HG03342 (cell line): ENCODE data around the gene MYLK3.
A peak's percentile ranks its signal among the peaks of the same experiment; 100 is the strongest.
"Not testable (repeated sequence)": the region's sequence is repeated elsewhere in the genome, so short reads cannot be mapped to it uniquely, and the experiment has no call there.

Source experiments
- ATAC-seq: cut with Tn5 transposase; IDR thresholded peaks from one replicate; pipeline ENCODE4 v1.9.1; 2021; ENCODE audit warnings: mild to moderate bottlenecking, moderate library complexity; ENCODE audit not compliant: unreplicated experiment

MYLK3 gene

DNA sequence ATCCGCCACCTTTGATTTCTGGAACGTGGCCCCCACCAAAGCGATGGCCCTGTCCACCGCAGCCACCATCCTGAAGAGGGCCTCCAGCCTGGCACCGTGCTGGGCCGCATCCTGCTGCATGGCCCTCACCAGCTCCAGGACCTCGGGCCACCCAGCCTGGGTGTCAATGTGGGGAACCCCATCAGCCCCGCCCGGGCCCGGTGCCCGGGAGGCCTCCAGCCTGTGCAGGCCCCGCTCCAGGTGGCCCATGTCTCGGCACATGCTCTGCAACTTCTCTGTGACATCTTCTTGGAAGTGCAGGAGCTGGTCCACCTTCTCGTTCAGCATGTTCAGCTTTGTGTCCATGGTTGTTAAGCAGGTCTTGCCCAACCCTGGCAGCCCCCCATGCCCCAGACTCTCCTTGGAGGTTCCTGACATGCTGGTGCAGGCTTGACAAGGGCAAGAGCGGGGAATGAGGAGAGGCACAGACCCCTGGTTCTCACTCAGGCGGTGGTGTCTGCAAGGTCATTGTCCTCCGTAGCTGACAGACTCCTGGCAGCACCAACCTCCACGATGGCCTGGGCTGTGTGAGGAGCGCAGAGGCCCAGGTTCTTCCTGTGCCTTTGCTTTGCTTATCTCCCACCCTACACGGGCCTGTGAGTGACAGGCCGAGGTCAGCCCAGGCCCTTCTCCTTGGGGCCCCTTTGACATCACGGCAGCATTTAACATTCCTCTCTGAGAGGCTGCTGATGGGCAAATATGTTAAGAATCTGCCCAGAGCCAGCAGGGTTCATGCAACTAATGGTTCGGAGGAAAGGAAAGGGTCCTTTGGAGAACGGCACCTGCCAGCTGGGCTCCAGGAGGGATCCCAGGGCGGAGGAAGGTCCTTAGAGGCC lies at the start of gene MYLK3:
MYLK3 (minus strand) TSS at position 568 of the 875 bp plus-strand sequence; CDS start at position 417, 151 bp downstream.
- no peak for ATAC-seq

DNA sequence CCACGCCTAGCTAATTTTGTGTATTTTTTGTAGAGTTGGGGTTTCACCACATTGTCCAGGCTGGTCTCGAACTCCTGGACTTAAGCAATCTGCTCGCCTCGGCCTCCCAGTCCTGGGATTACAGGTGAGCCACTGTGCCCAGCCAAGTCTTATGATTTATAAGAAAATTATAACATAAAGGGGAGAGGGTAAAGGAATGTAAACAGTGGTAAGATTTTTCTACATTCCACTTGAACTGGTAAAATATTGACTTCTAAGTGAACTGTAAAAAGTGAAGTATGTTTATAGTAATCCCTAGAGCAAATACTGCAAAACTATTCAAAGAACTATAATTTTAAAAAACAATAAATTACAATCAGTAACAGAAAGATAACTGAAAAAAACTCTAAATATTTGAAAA lies 49.4 kb upstream of the MYLK3 start:
- ATAC-seq = no peak

DNA sequence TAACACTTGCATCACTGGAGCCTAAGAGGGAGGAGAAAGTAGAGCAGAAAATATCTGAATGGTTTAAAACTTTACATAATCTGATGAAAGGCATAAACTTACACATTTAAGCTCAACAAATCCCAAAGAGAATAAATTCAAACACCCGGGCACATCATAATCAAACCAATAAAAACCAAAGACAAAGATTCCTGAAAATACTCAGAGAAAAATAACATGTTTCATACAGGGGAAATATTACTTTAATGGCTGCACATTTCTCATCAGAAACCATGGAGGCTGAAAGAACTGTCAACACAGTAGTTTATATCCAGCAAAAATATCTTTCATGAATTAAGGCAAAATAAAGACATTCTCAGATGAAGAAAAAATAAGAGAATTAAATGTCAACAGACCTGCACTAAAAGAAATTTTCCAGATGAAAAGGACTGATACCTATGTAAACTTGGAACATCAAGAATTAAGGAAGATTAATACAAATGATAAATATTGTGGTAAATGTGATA lies 48.7 kb upstream of the MYLK3 start:
- no peak for ATAC-seq

DNA sequence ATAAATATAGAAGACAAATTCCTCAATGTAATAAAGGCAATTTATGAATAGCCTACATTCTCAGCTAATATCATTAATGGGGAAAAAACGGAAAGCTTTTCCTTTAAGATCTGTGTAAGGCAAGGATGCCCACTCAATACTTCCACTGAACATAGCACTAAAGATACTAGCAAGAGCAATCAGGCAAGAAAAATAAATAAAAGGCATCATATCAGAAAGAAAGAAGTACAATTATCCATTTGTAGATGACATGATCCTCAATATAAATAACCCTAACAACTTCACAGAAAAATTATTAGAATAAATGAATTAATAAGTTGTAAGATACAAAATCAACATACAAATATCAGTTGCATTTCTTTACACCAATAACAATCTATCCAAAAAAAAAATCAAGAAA lies 45.7 kb upstream of the MYLK3 start:
- ATAC-seq = no peak

DNA sequence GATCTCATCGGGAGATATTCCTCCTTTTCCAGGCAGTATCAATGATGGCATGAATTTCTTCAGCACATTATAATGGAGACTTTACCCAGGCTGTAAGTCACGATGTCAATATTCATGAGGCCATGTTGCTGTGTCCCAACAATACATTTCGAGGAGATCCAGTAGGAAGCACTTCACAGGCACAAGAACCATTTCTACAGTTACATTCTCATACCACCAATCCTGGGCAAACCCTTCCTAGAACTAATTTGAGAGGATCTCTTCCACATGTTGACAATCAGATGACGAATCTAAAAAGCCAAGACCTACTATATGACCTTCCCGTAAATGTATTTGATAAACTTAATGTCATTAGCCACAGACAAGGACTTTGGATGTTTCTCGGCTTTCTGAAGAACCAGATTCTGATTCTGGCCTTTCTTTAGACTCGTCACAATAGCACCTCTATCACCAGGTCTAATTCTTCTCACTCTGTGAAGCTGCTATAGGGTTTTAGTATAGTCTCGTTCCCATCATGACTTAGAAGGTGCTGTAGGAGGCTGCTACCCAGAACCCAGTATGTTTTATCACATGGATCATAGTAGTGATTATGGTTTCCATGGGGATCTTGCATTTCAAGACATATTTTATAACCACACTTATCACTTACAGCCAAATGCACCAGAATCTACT lies 42.6 kb upstream of the MYLK3 start:
- ATAC-seq = no peak

DNA sequence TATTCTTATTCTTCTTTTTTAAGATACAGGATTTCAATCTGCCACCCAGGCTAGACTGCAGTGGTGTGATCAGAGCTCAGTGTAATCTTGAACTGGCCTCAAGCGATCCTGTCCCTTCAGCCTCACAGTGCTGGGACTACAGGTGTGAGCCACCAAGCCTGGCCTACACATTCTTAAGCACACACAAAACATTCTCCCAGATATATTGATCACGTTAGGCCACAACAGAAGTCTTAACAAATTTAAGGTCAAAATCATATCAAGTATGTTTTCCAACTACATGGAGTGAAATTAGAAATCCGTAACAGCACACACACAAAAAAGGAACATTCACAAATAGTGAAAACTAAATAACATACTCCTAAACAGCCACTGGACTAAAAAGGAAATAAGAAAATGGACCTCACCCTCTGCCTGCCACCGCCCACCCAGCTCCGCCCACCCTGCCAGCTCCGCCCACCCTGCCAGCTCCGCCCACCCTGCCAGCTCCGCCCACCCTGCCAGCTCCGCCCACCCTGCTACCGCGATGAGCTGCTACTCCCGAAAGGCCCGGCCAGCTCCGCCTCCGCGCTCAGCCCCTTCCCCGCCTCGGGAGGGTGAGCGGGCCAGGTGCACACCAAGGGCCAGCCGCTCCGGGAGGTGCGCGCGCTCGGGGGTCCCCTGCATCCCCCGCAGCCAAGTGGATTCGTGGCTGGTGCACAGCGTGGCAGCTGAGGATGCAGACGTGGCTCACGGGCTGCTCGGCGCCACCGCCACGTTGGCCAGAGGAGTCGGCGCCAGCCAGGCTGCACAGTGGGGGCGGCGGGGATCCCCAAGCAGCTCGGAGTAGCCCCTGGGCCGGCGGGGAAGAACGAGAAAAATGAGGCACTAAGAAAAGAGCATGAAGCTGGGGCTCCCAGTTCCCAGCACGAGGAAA lies 41.6 kb upstream of the MYLK3 start:
- peak; percentile 78 for ATAC-seq

DNA sequence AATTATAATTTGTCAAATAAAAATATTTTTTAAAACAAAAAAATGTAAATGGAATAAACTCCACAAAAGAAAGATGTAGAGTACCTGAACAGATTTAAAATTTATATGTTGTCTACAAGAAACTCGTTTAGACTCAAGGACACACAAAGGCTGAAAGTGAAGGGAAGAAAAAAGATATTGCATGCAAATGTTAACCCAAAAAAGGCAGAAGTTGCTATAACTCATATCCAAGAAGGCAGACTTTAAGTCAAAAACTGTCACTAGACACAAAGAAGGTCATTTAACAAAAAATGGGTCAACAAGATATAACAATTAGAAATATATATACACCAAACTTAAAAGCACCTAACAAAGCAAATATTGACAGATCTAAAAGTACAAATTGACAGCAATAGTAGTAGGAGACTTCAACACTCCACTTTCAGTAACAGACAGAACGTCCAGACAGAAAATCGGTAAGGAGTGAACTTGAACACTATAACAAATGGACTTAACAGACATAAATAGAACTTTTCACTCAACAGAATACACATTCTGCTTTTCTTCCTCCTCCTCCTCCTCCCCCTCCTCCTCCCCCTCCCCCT lies 40.8 kb upstream of the MYLK3 start:
- ATAC-seq = no peak

DNA sequence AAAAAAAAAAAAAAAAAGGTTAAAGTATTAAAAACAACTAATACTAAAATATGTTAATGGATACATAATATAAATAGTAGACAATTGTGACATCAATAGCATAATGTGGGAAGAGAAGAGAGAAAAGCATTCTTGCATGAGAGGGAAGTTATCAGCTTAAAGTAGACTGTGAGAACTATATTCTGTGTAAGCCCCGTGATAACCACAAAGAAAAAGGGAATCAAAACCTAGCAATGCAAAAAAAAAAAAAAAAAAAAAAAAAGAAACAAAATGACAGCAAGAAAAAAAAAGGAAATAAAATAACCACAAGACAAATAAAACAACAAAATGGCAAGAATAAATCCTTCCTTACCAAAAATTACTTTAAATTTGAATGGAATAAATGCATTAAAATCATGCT lies 39.8 kb upstream of the MYLK3 start:
- ATAC-seq = no peak

DNA sequence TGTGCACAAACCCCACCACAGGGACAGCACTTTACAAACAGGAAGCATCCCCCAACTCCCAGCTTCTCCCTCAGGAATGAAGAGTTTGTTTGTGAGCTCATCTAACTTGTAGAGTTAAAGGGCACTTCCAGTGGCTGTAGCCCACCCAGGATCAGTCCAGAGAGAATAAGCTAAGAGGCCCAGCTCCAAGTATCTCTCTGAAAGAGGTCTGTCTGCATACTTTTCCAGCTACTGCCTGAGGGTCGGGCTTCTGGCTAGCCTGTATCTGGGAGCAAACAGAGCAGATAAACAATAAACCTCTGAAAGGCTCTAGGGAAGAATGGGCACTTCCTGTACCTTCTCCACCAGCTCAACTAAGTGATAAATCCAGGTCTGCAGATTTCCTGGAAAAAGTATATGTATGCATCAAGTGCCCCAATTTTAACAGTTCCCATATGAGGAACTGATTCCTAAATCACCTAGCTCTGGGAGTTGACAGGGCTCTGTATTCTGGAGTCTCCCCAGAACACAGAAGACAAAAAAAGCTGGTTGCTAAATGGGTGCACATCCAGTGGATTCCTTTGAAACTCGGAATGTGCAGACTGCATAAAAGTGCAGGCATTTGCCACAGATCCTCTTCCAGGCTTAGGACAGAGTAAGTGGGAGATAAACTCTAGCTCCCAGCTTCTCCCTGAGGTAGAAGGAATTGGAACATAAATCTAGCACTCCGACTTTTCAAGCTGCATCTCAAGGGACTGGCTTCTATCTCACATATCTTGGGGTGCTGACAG lies 37.1 kb upstream of the MYLK3 start:
- ATAC-seq = no peak

DNA sequence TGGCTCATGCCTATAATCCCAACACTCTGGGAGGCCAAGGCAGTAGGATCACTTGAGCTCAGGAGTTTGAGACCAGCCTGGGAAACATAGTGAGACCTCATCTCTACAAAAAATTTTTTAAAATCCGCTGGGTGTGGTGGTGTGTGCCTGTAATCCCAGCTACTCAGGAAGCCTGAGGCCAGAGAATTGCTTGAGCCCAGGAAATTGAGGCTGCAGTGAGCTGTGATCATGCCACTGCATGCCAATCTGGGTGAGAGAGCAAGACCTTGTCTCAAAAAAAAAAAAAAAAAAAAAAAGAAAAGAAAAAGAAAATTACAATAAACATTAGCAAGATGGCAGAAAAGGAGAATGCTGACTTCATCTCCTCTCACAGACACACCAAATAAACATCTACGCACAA lies 36.4 kb upstream of the MYLK3 start:
- ATAC-seq = not testable (repeated sequence)

DNA sequence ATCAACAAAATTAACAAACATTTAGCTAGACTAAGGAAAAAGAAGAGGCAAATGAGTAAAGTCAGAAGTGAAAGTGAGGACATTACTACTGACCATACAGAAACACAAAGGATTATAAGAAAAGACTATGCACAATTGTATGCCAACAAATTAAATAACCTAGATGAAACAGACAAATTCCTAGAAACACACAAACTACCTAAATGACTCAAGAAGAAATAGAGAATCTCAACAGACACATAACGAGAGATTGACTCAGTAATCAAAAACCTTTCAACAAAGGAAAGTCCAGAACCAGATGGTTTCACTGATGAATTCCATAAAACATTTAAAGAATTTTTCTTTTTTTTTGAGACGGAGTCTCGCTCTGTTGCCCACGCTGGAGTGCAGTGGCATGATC lies 35.7 kb upstream of the MYLK3 start:
- no peak for ATAC-seq

DNA sequence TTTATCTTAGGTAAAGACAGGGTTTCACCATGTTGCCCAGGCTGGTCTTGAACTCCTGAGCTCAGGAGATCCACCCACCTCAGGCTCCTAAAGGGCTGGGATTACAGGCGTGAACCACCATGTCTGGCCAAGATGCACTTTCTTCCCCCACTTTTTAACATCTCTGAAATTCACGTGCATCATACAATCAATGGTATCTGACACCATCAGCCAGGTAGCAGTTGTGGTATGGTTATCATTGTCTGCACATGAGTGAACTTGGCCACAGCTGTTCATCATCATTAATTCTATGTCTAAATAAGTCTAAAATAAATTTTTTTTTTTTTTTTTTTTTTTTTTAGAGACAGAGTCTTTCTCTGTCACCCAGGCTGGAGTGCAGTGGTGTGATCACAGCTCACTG lies 34.2 kb upstream of the MYLK3 start:
- ATAC-seq = no peak

DNA sequence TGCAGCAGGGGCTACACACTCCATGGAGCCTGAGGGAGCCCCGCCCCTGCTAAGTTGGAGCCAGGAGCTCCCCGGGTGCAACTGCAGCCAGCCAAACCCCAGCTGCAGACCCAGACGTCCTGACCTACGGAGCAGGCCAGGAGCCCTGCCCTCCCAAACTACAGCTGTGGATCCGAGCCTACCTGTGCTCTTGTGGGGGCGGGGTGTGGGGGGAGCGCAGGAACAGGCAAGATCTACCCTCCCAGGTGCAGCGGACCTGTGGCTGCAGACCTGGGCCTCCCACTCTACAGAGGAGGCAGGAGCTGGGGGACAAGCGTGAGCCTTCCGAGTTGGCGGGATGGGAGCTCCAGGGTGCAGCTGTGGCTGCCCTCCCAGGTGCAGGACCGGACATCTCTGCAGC lies 29.7 kb upstream of the MYLK3 start:
- no peak for ATAC-seq

DNA sequence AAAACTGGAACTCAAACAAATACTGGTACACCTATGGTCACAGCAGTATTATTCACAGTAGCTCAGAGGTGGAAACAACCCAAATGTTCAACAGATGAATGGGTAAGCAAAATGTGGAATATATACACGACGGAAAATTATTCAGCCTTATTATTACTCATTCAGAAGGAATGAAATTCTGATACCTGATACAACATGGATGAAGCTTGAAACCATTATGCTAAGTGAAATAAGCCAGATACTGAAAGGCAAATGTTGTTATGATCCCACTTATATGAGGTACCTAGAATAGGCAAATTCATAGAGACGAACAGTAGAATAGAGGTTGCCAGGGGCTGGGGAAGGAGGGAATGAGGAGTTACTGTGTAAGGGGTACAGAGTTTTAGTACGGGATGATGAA lies 27.1 kb upstream of the MYLK3 start:
- ATAC-seq = no peak

DNA sequence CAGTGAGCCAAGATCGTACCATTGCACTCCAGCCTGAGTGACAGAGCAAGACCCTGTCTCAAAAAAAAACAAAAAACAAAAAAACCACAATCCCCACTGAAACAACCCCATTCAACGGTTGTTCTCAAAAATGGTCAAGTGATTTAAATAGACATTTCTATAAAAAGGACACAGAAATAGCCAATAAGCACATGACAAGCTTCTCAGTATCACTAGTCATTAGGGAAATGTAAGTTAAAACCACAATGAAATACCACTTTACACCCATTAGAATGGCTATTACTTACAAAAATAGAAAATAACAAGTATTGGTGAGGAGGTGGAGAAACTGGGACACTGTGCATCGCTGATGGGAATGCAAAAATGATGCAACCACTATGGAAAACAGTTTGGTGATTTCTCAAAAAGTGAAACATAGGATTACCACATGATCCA lies 26.6 kb upstream of the MYLK3 start:
- ATAC-seq = no peak

DNA sequence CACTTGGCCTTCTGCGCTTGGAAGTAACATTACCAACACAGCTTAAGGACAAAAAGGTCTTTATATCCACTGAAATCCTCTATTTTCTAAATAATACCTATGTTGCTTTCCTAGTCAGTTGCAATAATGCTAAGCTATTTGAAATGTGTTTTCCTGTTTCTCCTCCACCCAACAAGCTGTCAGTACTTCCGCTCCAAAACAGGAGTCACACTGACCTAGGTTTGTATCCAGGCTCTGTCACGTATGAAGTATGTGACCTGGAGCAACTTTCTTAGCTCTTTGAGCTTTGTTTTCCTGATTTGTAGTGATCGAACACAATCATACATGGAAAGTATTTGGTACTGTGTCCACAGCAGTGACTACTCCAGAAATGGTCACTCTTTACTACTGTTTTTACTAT lies 24.3 kb upstream of the MYLK3 start:
- ATAC-seq = no peak

DNA sequence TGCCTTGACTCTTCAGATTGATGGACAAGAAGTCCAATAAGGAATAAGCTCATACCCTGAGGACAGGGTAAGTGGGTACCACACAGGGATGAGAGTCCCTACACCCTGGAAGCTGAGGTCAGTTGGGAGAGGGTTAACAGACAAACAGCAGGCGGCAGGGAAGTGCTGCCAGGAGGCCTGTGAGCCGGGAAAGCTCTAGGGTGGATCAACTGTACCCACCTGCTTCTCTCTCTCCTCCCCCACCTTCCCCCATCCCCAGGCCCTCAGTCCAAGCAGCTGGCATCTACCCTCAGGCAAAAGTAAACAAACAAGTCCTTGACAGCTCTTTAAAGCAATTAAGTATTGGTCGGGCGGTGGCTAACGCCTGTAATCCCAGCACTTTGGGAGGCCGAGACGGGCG lies 20.7 kb upstream of the MYLK3 start:
- ATAC-seq = no peak

DNA sequence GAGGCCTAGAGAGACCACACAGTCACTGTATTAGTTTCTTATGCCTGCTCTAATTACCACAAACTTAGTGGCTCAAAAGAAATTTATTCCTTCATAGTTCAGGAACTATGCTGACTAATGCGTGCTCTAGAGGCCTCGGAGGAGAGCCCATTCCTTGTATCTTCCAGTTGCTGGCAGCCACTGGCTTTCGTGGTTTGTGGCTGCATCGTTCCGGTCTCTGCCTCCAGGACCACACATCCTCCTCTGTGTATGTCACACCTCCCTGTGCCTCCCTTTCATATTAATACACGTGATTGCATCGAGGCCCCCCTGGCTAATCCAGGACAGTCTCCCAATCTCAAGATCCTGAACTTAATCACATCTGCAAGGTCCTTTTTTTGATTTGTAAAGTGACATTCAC lies 16.9 kb upstream of the MYLK3 start:
- no peak for ATAC-seq

DNA sequence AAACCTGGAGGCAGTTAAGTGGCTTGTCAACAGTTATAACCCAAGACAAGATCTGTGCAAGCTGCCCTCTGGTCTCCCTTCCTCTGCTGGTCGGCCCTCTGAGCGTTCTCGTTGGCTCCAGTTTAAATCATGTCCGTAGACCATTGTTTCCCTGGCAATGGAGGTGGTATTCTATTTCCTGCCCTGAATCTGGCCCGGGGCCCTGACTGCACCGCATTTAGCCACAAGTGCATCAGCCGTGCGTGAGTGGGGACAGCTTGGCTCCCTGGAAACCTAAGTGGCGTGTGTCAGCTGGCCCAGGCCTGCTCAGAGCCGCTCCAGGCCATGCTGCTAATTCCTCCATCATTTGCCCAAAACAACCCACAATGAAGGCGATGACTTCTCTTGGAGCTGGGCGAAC lies 15.0 kb upstream of the MYLK3 start:
- no peak for ATAC-seq

DNA sequence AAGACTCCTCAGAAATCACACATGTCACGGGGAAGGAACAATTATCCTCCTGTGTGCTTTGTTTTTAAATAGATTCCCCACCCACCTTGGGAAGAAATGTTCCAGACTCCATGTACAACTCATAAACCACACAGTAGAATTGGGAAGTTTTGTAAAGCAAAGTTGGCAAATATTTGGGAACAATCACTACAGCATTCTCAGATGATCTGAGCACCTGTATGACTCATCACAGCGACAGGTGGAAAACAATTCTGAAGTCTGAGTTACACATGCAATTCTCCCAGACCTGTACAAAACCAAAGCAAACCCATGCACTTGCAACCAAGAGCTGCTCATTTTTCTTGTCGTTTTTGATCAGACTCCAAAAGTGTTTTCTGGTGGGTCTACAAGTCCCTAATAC lies 14.4 kb upstream of the MYLK3 start:
- ATAC-seq = no peak
